Measurements from ENCODE around the gene PTRHD1. TPM values are rescaled to one million over a fixed set of nuclear protein-coding genes. Genes with fewer than 3 reads are reported as not detected.

Gene PTRHD1
- total RNA-seq, 4 donors from 2014 or later = 22.9 to 53.3 (median 31.6) TPM

DNA sequence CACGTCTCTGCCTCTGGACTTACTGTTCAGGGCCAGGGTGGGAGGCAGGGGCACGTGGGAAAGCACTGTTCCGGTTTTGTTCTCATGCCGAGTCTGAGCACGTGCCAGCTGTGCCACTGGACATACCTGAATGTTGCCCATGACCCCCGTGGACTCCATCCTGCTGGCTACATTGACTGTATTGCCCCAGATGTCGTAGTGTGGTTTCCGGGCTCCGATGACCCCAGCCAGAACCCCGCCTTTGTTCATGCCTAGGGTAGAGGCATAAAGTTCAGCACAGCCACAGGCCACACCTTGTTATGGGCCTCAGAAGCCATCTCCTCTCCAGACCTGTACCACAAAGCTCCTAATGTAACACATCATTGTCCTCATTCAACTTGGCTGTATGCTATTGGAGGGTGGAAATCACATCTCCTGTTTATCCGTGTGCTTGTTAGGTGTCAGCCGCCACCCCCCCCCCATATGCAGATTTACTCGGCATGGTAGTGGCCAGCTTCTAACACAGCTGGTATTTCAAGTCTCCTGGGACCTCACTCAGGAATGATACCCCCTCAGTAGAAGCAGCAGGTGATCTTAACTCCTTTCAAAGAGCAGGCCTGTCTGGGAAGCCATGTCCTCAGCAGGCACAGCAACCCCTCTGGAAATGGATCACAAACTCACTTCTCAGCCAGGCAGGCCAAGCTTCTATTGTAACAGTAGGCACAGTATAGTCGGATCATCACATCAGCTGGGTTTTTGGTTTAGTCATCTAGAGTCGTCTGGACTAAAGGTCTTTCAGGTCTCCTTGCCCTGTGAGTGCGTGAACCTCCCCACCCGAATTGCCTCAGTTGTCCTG lies 27.6 kb upstream of the PTRHD1 start:
- TF ChIP-seq EP300 (IDR thresholded peaks at IDR 0.05) = no peak
- TF ChIP-seq, protein P1, sequence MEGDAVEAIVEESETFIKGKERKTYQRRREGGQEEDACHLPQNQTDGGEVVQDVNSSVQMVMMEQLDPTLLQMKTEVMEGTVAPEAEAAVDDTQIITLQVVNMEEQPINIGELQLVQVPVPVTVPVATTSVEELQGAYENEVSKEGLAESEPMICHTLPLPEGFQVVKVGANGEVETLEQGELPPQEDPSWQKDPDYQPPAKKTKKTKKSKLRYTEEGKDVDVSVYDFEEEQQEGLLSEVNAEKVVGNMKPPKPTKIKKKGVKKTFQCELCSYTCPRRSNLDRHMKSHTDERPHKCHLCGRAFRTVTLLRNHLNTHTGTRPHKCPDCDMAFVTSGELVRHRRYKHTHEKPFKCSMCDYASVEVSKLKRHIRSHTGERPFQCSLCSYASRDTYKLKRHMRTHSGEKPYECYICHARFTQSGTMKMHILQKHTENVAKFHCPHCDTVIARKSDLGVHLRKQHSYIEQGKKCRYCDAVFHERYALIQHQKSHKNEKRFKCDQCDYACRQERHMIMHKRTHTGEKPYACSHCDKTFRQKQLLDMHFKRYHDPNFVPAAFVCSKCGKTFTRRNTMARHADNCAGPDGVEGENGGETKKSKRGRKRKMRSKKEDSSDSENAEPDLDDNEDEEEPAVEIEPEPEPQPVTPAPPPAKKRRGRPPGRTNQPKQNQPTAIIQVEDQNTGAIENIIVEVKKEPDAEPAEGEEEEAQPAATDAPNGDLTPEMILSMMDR (IDR thresholded peaks at IDR 0.05) = no peak
- TF ChIP-seq POLR2AphosphoS5 (IDR thresholded peaks at IDR 0.05) = no peak
- TF ChIP-seq POLR2A (IDR thresholded peaks at IDR 0.05) = no peak
- Histone ChIP-seq H3K27ac (no peak overlapping the region), H3K27me3 (no peaks in the 10 kb centered on the region), H3K9me3 (no peaks in the 10 kb centered on the region), H3K36me3 (peaks cover 65% of the 10 kb centered on the region), H3K4me1 (no peaks in the 10 kb centered on the region), H3K4me3 (no peak overlapping the region)
- DNase-seq (ENCODE audit: low spot score in 2 of 2) = no peak
- WGBS = 91% methylated on average over 16 of the region's 17 CpGs

DNA sequence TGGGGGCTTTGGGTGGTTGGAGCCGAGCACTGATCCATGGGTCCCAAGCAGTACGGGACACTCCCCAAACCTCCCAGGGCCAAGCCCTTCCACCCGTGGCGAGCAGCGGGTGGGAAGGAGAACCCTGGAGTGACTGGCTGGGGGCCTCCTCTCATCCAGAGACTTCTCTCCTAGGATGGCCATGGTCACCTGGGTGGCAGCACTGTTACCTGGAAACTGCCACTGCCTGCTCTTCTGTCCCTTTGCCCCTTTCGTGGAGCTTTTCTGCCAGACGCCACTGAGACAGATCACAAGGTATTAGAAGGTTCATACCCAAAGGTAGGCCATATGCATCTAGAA lies 27.0 kb upstream of the PTRHD1 start:
- no peak overlapping the region for H3K27ac ChIP-seq
- no peaks in the 10 kb centered on the region for H3K4me1 ChIP-seq
- H3K36me3 ChIP-seq = peaks cover 65% of the 10 kb centered on the region
- no peaks in the 10 kb centered on the region for H3K27me3 ChIP-seq
- TF ChIP-seq POLR2AphosphoS5 (IDR thresholded peaks at IDR 0.05) = no peak
- TF ChIP-seq, protein P1 (IDR thresholded peaks at IDR 0.05) = no peak
- TF ChIP-seq EP300 (IDR thresholded peaks at IDR 0.05) = no peak
- TF ChIP-seq POLR2A (IDR thresholded peaks at IDR 0.05) = no peak
- 93% methylated on average over 7 of the region's 7 CpGs for WGBS
- no peak overlapping the region for H3K4me3 ChIP-seq
- H3K9me3 ChIP-seq = no peaks in the 10 kb centered on the region
- no peak for DNase-seq (ENCODE audit: low spot score in 2 of 2)

DNA sequence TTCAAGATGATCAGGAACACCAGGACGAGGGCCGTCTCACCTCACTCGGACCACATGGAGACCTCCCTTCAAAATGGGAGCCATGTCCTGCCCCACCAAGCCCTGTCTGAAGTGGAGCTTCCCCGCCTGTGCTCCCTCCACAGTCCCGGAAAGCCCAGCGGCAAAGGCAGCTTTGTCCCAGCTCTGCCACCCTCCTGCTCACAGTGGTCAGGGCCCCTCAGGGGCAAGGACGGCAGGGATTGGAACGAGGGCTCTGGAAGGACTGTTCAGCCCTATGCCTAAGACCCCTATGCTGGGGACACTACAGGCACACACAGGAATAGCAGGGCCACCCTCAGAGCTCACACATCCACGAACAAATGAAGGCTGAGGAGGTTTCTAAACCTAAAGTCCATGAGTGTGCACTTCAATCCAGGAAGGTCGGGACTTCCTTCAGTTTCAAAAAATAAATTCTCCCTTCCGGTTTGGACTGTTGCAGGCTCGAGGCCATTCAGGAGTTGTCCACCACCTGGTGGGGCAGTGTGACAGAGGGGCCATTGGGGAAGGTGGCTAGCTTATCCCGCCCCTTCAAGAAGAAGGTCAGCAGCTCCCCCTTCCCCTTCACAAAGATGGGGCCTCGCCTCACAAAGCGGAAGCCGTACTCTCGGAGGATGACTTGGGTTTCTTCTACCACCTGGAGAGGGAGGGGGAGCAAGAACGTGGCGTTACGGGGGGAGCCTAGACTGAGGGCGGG lies 26.4 kb upstream of the PTRHD1 start:
- no peak overlapping the region for H3K27ac ChIP-seq
- H3K4me3 ChIP-seq = no peak overlapping the region
- peaks cover 65% of the 10 kb centered on the region for H3K36me3 ChIP-seq
- no peaks in the 10 kb centered on the region for H3K9me3 ChIP-seq
- 83% methylated on average over 14 of the region's 21 CpGs for WGBS
- TF ChIP-seq POLR2AphosphoS5 (IDR thresholded peaks at IDR 0.05) = no peak
- TF ChIP-seq, protein P1 (IDR thresholded peaks at IDR 0.05) = no peak
- no peak for TF ChIP-seq EP300 (IDR thresholded peaks at IDR 0.05)
- no peak for TF ChIP-seq POLR2A (IDR thresholded peaks at IDR 0.05)
- H3K27me3 ChIP-seq = no peaks in the 10 kb centered on the region
- H3K4me1 ChIP-seq = no peaks in the 10 kb centered on the region
- DNase-seq (ENCODE audit: low spot score in 2 of 2) = no peak

DNA sequence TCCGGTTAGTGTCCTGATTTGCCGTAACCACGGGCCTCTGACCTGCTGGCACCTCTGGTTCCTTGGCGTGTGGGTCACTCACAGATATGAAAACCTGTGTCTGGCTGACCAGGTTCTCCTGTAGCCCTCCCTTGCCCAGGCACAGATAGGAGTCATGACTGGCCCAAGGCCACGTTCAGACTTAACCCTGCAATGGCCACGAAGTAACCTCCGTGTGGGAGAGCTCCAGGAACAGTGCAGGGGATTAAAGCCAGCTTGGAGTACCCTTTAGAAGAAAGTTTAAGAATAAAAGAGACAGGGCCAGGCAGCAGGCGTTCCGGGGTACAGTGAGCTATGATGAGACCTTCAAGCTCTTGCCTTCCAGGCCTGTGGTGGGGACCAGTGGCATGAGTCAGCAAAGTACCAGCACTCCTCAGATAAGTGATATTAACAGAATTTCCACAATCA lies 25.6 kb upstream of the PTRHD1 start:
- DNase-seq (ENCODE audit: low spot score in 2 of 2) = no peak
- WGBS = 76% methylated on average over 9 of the region's 9 CpGs
- H3K36me3 ChIP-seq = peaks cover 65% of the 10 kb centered on the region

More for the DNA sequence above, 25.6 kb upstream of the PTRHD1 start:
- Histone ChIP-seq H3K27ac (no peak overlapping the region), H3K4me3 (no peak overlapping the region), H3K4me1 (no peaks in the 10 kb centered on the region), H3K27me3 (no peaks in the 10 kb centered on the region), H3K9me3 (no peaks in the 10 kb centered on the region)
- TF ChIP-seq, protein P1 (IDR thresholded peaks at IDR 0.05) = no peak
- TF ChIP-seq POLR2AphosphoS5 (IDR thresholded peaks at IDR 0.05) (no peak), EP300 (IDR thresholded peaks at IDR 0.05) (no peak), POLR2A (IDR thresholded peaks at IDR 0.05) (no peak)
